K562 (cell line): ENCODE measurements around the gene GMDS. TPM values are rescaled to one million over a fixed set of nuclear protein-coding genes. Genes with fewer than 3 reads are reported as not detected.

Experiments
- ATAC-seq: fragments of 200-7000 bp; cut with Tn5 transposase; 3 replicates; pipeline ENCODE4 v1.9.1; 2020; ENCODE audit warnings: moderate library complexity
- BruUV-seq: library from RNA; stranded (reverse); fragments of 400-500 nt; replicated peaks from 2 replicates; lab custom pipeline; 2021; lab: Mats Ljungman, UMichigan
- CTCF ChIA-PET: fragments of 300-600 bp; formaldehyde crosslinking; extraction: SDS; loops from one replicate; lab custom pipeline; 2021; ENCODE audit warnings: low intra/inter-chr PET ratio; lab: Yijun Ruan, JAX
- POLR2A ChIA-PET: fragments of 300-600, 350-650 bp; sonication (Branson Sonifier 250); formaldehyde crosslinking; extraction: SDS; loops from one replicate; lab custom pipeline; 2021; ENCODE audit warnings: antibody characterized with exemption, inconsistent platforms; lab: Yijun Ruan, JAX
- DNase-seq, 4 experiments: peaks; one replicate each; pipeline versions ENCODE4 v3.0.0 to v3.0.0-alpha.2; 2011 to 2018; ENCODE audit warnings: low spot score in 3 of 4, mixed read lengths in 3 of 4; ENCODE audit errors: extremely low read depth in 1 of 4
- FAIRE-seq: peaks from 2 replicates; lab custom pipeline; 2011; peaks lifted over from hg19 to GRCh38; lab: Jason Lieb, UNC
- H2AFZ ChIP-seq: 2 replicates; pipeline ENCODE4 v1.6.0; 2011; ENCODE audit warnings: low read depth, low read length, control low read depth, inconsistent platforms
- H3K27ac ChIP-seq: fragments of 200-600 bp; 3 replicates; pipeline ENCODE4 v1.8.0; 2011; ENCODE audit warnings: low read depth, mild to moderate bottlenecking, control low read depth, inconsistent platforms, low read length, moderate library complexity, mixed read lengths; ENCODE audit errors: extremely low read depth
- H3K27me3 ChIP-seq, 2 experiments: fragments of 300-600 bp in 1 of 2; 2 replicates in 1 of 2; 3 replicates in 1 of 2; pipeline versions ENCODE4 v1.6.0 to v1.8.0; 2011; ENCODE audit warnings: inconsistent platforms in 2 of 2, low read length in 2 of 2, mild to moderate bottlenecking in 1 of 2, mixed read lengths in 1 of 2, moderate library complexity in 1 of 2; ENCODE audit not compliant: control insufficient read depth in 2 of 2, insufficient read depth in 2 of 2
- H3K36me3 ChIP-seq: fragments of 300-600 bp; 3 replicates; pipeline ENCODE4 v1.8.0; 2011; ENCODE audit warnings: mild to moderate bottlenecking, low read length, inconsistent platforms; ENCODE audit not compliant: control insufficient read depth, insufficient read depth
- H3K4me1 ChIP-seq, 2 experiments: fragments of 200-600 bp in 1 of 2; replicated peaks in 1 of 2; 2 replicates in 1 of 2; 3 replicates in 1 of 2; pipeline versions ENCODE4 v1.5.1 to v1.8.0; 2011; ENCODE audit warnings: inconsistent platforms in 2 of 2, low read length in 2 of 2, mild to moderate bottlenecking in 1 of 2, mixed read lengths in 1 of 2, moderate library complexity in 1 of 2; ENCODE audit not compliant: control insufficient read depth in 2 of 2, insufficient read depth in 2 of 2
- H3K4me2 ChIP-seq: 2 replicates; pipeline ENCODE4 v1.6.1; 2011; ENCODE audit warnings: low read length, control low read depth, inconsistent platforms, mixed read lengths; ENCODE audit not compliant: insufficient read depth
- H3K4me3 ChIP-seq: fragments of 200-600 bp; sonication (generic), shearing (Covaris generic); 2 replicates; pipeline ENCODE4 v1.5.1; 2016; ENCODE audit warnings: control low read depth, inconsistent platforms
- H3K79me2 ChIP-seq: fragments of 200-600 bp; 3 replicates; pipeline ENCODE4 v1.8.0; 2011; ENCODE audit warnings: low read length, inconsistent platforms; ENCODE audit not compliant: control insufficient read depth, insufficient read depth
- H3K9ac ChIP-seq, 2 experiments: 2 replicates each; pipeline versions ENCODE4 v1.6.0 to v1.6.1; 2011; ENCODE audit warnings: low read depth in 2 of 2, low read length in 2 of 2, control low read depth in 1 of 2, inconsistent platforms in 1 of 2, mild to moderate bottlenecking in 1 of 2, mixed read lengths in 1 of 2; ENCODE audit not compliant: insufficient read depth in 1 of 2
- H3K9me1 ChIP-seq: one replicate; pipeline ENCODE4 v1.6.0; 2011; ENCODE audit warnings: inconsistent platforms, mild to moderate bottlenecking, low read length, moderate library complexity; ENCODE audit not compliant: control insufficient read depth, insufficient read depth
- H3K9me3 ChIP-seq: replicated peaks from 2 replicates; pipeline ENCODE4 v1.5.1; 2011; ENCODE audit warnings: low read depth, low read length, inconsistent platforms; ENCODE audit not compliant: control insufficient read depth, insufficient read depth
- H4K20me1 ChIP-seq: replicated peaks from 2 replicates; pipeline ENCODE4 v1.6.1; 2011; ENCODE audit warnings: low read length, inconsistent platforms, mixed read lengths; ENCODE audit not compliant: control insufficient read depth, insufficient read depth
- BMI1 ChIP-seq: fragments of 150-350 bp; IDR thresholded peaks from 2 replicates; pipeline ENCODE4 v1.6.1; 2014; ENCODE audit warnings: low read length
- EP300 ChIP-seq: IDR thresholded peaks from 2 replicates; pipeline ENCODE4 v1.6.1; 2012; ENCODE audit warnings: low read length, improper control_type of control experiment
- GABPB1 ChIP-seq: sonication (generic); formaldehyde crosslinking; IDR thresholded peaks from 2 replicates; pipeline ENCODE4 v1.8.0; 2022; ENCODE audit warnings: mild to moderate bottlenecking, missing genetic modification reagents
- HIVEP1 ChIP-seq: fragments of 250-450 bp; sonication (Bioruptor Pico); IDR thresholded peaks from 2 replicates; pipeline ENCODE4 v1.4.0; 2020; ENCODE audit warnings: mild to moderate bottlenecking
- MIER1 ChIP-seq: fragments of 450-650 bp; IDR thresholded peaks from 2 replicates; pipeline ENCODE4 v1.6.1; 2016; ENCODE audit warnings: antibody characterized with exemption, mild to moderate bottlenecking, low read depth
- PBX2 ChIP-seq, 2 experiments: IDR thresholded peaks in 1 of 2; conservative IDR thresholded peaks in 1 of 2; 2 replicates each; pipeline ENCODE4 v1.6.1; 2016; ENCODE audit warnings: low read depth in 2 of 2, mild to moderate bottlenecking in 1 of 2, missing compliant biosample characterization in 1 of 2, missing genetic modification characterization in 1 of 2, moderate library complexity in 1 of 2
- POLR2A ChIP-seq: fragments of 450-650 bp; conservative IDR thresholded peaks from 2 replicates; pipeline ENCODE4 v1.6.1; 2016
- SMARCA4 ChIP-seq: fragments of 450-650 bp; IDR thresholded peaks from 2 replicates; pipeline ENCODE4 v1.6.1; 2016
- SMC3 ChIP-seq: conservative IDR thresholded peaks from 2 replicates; pipeline ENCODE4 v1.6.1; 2011; ENCODE audit warnings: low read depth, low read length, improper control_type of control experiment; ENCODE audit not compliant: insufficient read depth
- ZNF507 ChIP-seq: conservative IDR thresholded peaks from 2 replicates; pipeline ENCODE4 v1.6.1; 2017; ENCODE audit warnings: missing genetic modification characterization, missing compliant biosample characterization
- WGBS: fragments of 100-300 bp; shearing (Covaris generic); methylation state at CpG from one replicate; pipeline ENCODE4 v1.1.6; 2016; ENCODE audit warnings: low coverage, mixed read lengths; ENCODE audit not compliant: insufficient coverage; ENCODE audit errors: missing lambda C conversion rate; 5-methylcytosine and 5-hydroxymethylcytosine counted together
- in situ Hi-C: fragments of 300-500 bp; cut with MboI; formaldehyde crosslinking; loops from 4 replicates; pipeline ENCODE4 v1.15.0; 2018; ENCODE audit warnings: inconsistent platforms, mixed read lengths
- intact Hi-C: fragments of 100-400 bp; cut with micrococcal nuclease; formaldehyde crosslinking; loops from 2 replicates; pipeline ENCODE4 v1.14.2; 2022
- polyA plus RNA-seq, 8 experiments: library from polyadenylated mRNA; depleted of rRNA in 4 of 8; stranded (reverse) in 5 of 8; unstranded in 3 of 8; fragments of >200 nt; fragmentation: Nextera tagmentation in 2 of 8; fragmentation: Illumina TruSeq in 1 of 8; extraction: Ambion mirVana in 2 of 8; extraction: Trizol in 1 of 8; gene quantifications; 2 replicates each; pipeline versions ENCODE4 v1.2.1 to v1.2.3, GENCODE V29; 2011 to 2014; ENCODE audit warnings: inconsistent platforms in 1 of 8, missing spikeins in 1 of 8
- total RNA-seq, 7 experiments: library from RNA; depleted of rRNA in 6 of 7; stranded (reverse); fragments of >200 nt in 6 of 7; fragmentation: Illumina TruSeq in 2 of 7; extraction: Trizol in 2 of 7; gene quantifications; 2 replicates each; pipeline versions ENCODE4 v1.2.1 to v1.2.3, GENCODE V29; 2011 to 2021; ENCODE audit warnings: low replicate concordance in 1 of 7
- TF ChIP-seq, protein P1 (sequence below): sonication (generic); formaldehyde crosslinking; IDR thresholded peaks from 2 replicates; pipeline ENCODE4 v1.8.0; 2022; ENCODE audit warnings: mild to moderate bottlenecking, missing genetic modification reagents

Gene GMDS
- total and polyA plus RNA-seq, 9 of the 15 experiments (the other 6 are each of a cell fraction or from before 2014, with no cell fraction given), result 0.48 to 31.8 (median 13.4) TPM

GRCh38 chr6:2187826-2188225 lies 57.6 kb downstream of the GMDS start:
- Histone ChIP-seq H3K27me3 (peaks cover 5 to 18% of the 10 kb centered on the region in 2 experiments; a peak in 3 of 5 replicates), H3K4me2 (no peak overlapping the region), H3K4me1 (peaks cover 0 to 5% of the 10 kb centered on the region in 2 experiments; a peak in 1 of 5 replicates), H3K79me2 (no peaks in the 10 kb centered on the region), H3K36me3 (no peaks in the 10 kb centered on the region), H3K9ac (no peak overlapping the region), H3K4me3 (no peak overlapping the region), H2AFZ (no peak overlapping the region), H3K9me1 (no peaks in the 10 kb centered on the region), H3K27ac (no peak overlapping the region), H4K20me1 (peaks cover 17% of the 10 kb centered on the region; the same call in 1 of the 2 replicates), H3K9me3 (no peaks in the 10 kb centered on the region)
- BruUV-seq, result no TSS peak
- ChIA-PET CTCF (no interaction called here), POLR2A (interaction anchor here (0.7 to 1.3 kb wide), 2 partner anchors 166 to 561 kb away, joined by 3 to 5 read pairs; no protein-coding TSS in a partner anchor)
- no peak for FAIRE-seq
- no peak for ATAC-seq
- DNase-seq, result no peak
- in situ Hi-C loops, result loop anchor here (10.0 kb wide), 1 partner anchor 583 kb away; the partner anchor contains the start of gene FOXC1
- intact Hi-C loops, result no loop called here
- 2% methylated on average over 3 of the region's 3 CpGs for WGBS
- TF ChIP-seq BMI1, result no peak
- no peak for TF ChIP-seq MIER1
- TF ChIP-seq EP300, result no peak
- no peak for TF ChIP-seq SMC3
- no peak for TF ChIP-seq GABPB1 (CRISPR knock-in tag)
- TF ChIP-seq, protein P1, sequence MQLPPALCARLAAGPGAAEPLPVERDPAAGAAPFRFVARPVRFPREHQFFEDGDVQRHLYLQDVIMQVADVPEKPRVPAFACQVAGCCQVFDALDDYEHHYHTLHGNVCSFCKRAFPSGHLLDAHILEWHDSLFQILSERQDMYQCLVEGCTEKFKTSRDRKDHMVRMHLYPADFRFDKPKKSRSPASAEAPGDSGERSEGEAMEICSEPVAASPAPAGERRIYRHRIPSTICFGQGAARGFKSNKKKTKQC, result no peak
- TF ChIP-seq PBX2 (CRISPR knock-in tag; IDR thresholded peaks at IDR 0.05; ENCODE audit: low read depth), result no peak
- no peak for TF ChIP-seq PBX2 (tag; conservative IDR thresholded peaks at IDR 0.05; ENCODE audit: low read depth)
- no peak for TF ChIP-seq HIVEP1 (CRISPR knock-in tag)
- TF ChIP-seq POLR2A, result no peak
- TF ChIP-seq SMARCA4, result no peak
- TF ChIP-seq ZNF507 (tag), result no peak
